Calu3 (cell line): ENCODE results near the gene CLCN7. TPM values are rescaled to one million over a fixed set of nuclear protein-coding genes. Genes with fewer than 3 reads are reported as not detected.
A peak's percentile ranks its signal among the peaks of the same experiment; 100 is the strongest.

ENCODE experiments used
- BruUV-seq: library from RNA; stranded (reverse); fragments of 400-500 nt; replicated peaks from 2 replicates; lab custom pipeline; 2021; lab: Mats Ljungman, UMichigan
- CTCF ChIA-PET: fragments of 300-600 bp; sonication (Branson Sonifier 250); formaldehyde crosslinking; loops from one replicate; lab custom pipeline; 2022; ENCODE audit warnings: antibody characterized with exemption; lab: Charles Lee
- DNase-seq: peaks from one replicate; pipeline ENCODE4 v3.0.0; 2022
- H3K27ac Mint-ChIP-seq: one replicate; pipeline ENCODE4 v1.8.0; 2022; ENCODE audit warnings: mixed read lengths; ENCODE audit not compliant: unreplicated experiment
- H3K27me3 Mint-ChIP-seq: one replicate; pipeline ENCODE4 v1.8.0; 2022; ENCODE audit warnings: mixed read lengths; ENCODE audit not compliant: unreplicated experiment
- H3K36me3 Mint-ChIP-seq: one replicate; pipeline ENCODE4 v1.8.0; 2022; ENCODE audit warnings: mild to moderate bottlenecking, moderate library complexity, mixed read lengths; ENCODE audit not compliant: insufficient read depth, unreplicated experiment
- H3K4me1 Mint-ChIP-seq: one replicate; pipeline ENCODE4 v1.8.0; 2022; ENCODE audit warnings: mild to moderate bottlenecking, low read depth, mixed read lengths; ENCODE audit not compliant: unreplicated experiment
- H3K4me3 Mint-ChIP-seq: one replicate; pipeline ENCODE4 v1.8.0; 2022; ENCODE audit warnings: mild to moderate bottlenecking, low read depth, moderate library complexity, mixed read lengths; ENCODE audit not compliant: unreplicated experiment
- H3K9me3 Mint-ChIP-seq: one replicate; pipeline ENCODE4 v1.8.0; 2022; ENCODE audit warnings: low read depth, mixed read lengths; ENCODE audit not compliant: unreplicated experiment
- CTCF ChIP-seq: fragments of 200-600 bp; IDR thresholded peaks from one replicate; pipeline ENCODE4 v1.8.0; 2022; ENCODE audit warnings: antibody characterized with exemption; ENCODE audit not compliant: unreplicated experiment
- intact Hi-C: fragments of 100-400 bp; cut with micrococcal nuclease; formaldehyde crosslinking; loops from one replicate; pipeline ENCODE4 v1.10.0; 2022; ENCODE audit not compliant: unreplicated experiment
- total RNA-seq: library from RNA; stranded (reverse); gene quantifications from 2 replicates; pipeline ENCODE4 v1.2.3, GENCODE V29; 2022

The CLCN7 gene
- total RNA-seq, 1 experiment from 2014 or later: 117 TPM

GRCh38 chr16:1468426-1468810, 6.4 kb downstream of the CLCN7 start:
- TF ChIP-seq CTCF: no peak
- no peak for DNase-seq
- Mint-ChIP-seq H3K27ac (no peak overlapping the region), H3K4me3 (no peak overlapping the region), H3K36me3 (peaks cover 8% of the 10 kb centered on the region), H3K4me1 (peaks cover 18% of the 10 kb centered on the region), H3K27me3 (no peaks in the 10 kb centered on the region), H3K9me3 (no peaks in the 10 kb centered on the region)
- intact Hi-C loops: no loop called here
- BruUV-seq: no TSS peak
- CTCF ChIA-PET: no interaction called here

GRCh38 chr16:1466968-1467521, 7.8 kb downstream of the CLCN7 start:
- Mint-ChIP-seq H3K4me3 (no peak overlapping the region), H3K27me3 (no peaks in the 10 kb centered on the region), H3K9me3 (no peaks in the 10 kb centered on the region), H3K36me3 (no peaks in the 10 kb centered on the region), H3K27ac (no peak overlapping the region), H3K4me1 (peaks cover 18% of the 10 kb centered on the region)
- BruUV-seq: no TSS peak
- peak; percentile 19 for DNase-seq
- intact Hi-C loops: no loop called here
- CTCF ChIA-PET: no interaction called here
- no peak for TF ChIP-seq CTCF

GRCh38 chr16:1466054-1466453, 8.8 kb downstream of the CLCN7 start:
- BruUV-seq: no TSS peak

GRCh38 chr16:1465567-1465915, 9.3 kb downstream of the CLCN7 start:
- H3K4me3 Mint-ChIP-seq: no peak overlapping the region
- no TSS peak for BruUV-seq
- H3K27ac Mint-ChIP-seq: no peak overlapping the region
- no peak for DNase-seq
- H3K4me1 Mint-ChIP-seq: peaks cover 9% of the 10 kb centered on the region
- intact Hi-C loops: no loop called here
- CTCF ChIA-PET: no interaction called here
- no peaks in the 10 kb centered on the region for H3K9me3 Mint-ChIP-seq
- no peaks in the 10 kb centered on the region for H3K27me3 Mint-ChIP-seq
- no peaks in the 10 kb centered on the region for H3K36me3 Mint-ChIP-seq
- no peak for TF ChIP-seq CTCF

More at GRCh38 chr16:1466054-1466453, 8.8 kb downstream of the CLCN7 start:
- DNase-seq: no peak
- H3K4me3 Mint-ChIP-seq: no peak overlapping the region
- no peaks in the 10 kb centered on the region for H3K36me3 Mint-ChIP-seq
- H3K9me3 Mint-ChIP-seq: no peaks in the 10 kb centered on the region
- TF ChIP-seq CTCF: no peak
- H3K27ac Mint-ChIP-seq: no peak overlapping the region
- CTCF ChIA-PET: no interaction called here
- H3K4me1 Mint-ChIP-seq: peaks cover 14% of the 10 kb centered on the region
- intact Hi-C loops: no loop called here
- H3K27me3 Mint-ChIP-seq: no peaks in the 10 kb centered on the region
